Loucy (cell line): ENCODE measurements around the gene CARS2.
A peak's percentile ranks its signal among the peaks of the same experiment; 100 is the strongest.

Source experiments
- CTCF ChIP-seq: fragments of 200-600 bp; sonication (generic); conservative IDR thresholded peaks from 2 replicates; pipeline ENCODE4 v1.5.1; 2014; ENCODE audit warnings: mild to moderate bottlenecking, antibody characterized with exemption, low read length
- EZH2phosphoT487 ChIP-seq: fragments of 200-600 bp; IDR thresholded peaks from 2 replicates; pipeline ENCODE4 v1.6.1; 2018; ENCODE audit warnings: antibody characterized with exemption, mild to moderate bottlenecking, moderate library complexity, borderline replicate concordance

- TF ChIP-seq CTCF (peak; percentile 48), EZH2phosphoT487 (no peak)
These were observed 25.1 kb downstream of the CARS2 start for GRCh38 chr13:110680852-110681251.
